Thoracic aorta (tissue), 2 donors: Measurements from ENCODE around the gene ZFYVE28. TPM values are rescaled to one million over a fixed set of nuclear protein-coding genes. Genes with fewer than 3 reads are reported as not detected.

Source experiments
- ATAC-seq: fragments of 150-250 bp; one replicate; pipeline ENCODE4 v1.8.0; 2017; ENCODE audit warnings: low read depth; ENCODE audit not compliant: insufficient number of reproducible peaks, low FRiP score
- DNase-seq: peaks from one replicate; pipeline ENCODE4 v3.0.0-alpha.2; 2020; ENCODE audit warnings: low spot score
- H3K27ac ChIP-seq, 2 donors: fragments of 200-600 bp; sonication (generic); 1 replicate in 1 of 2; 2 replicates in 1 of 2; pipeline ENCODE4 v1.5.1; 2016; ENCODE audit warnings: mild to moderate bottlenecking in 2 of 2, moderate library complexity in 2 of 2
- H3K27me3 ChIP-seq: fragments of 200-600 bp; sonication (generic); replicated peaks from 2 replicates; pipeline ENCODE4 v1.6.0; 2016; ENCODE audit warnings: mild to moderate bottlenecking; ENCODE audit not compliant: insufficient read depth
- H3K36me3 ChIP-seq: fragments of 200-600 bp; sonication (generic); one replicate; pipeline ENCODE4 v1.5.1; 2016
- H3K4me1 ChIP-seq, 2 donors: fragments of 200-600 bp; sonication (generic); 1 replicate in 1 of 2; 2 replicates in 1 of 2; pipeline versions ENCODE4 v1.5.1 to v1.6.0; 2016; ENCODE audit warnings: low read depth in 2 of 2, mild to moderate bottlenecking in 1 of 2; ENCODE audit not compliant: control insufficient read depth in 1 of 2
- H3K4me3 ChIP-seq: fragments of 200-600 bp; sonication (generic); 2 replicates; pipeline ENCODE4 v1.5.1; 2016; ENCODE audit warnings: mild to moderate bottlenecking
- H3K9me3 ChIP-seq: fragments of 200-600 bp; sonication (generic); 2 replicates; pipeline ENCODE4 v1.5.1; 2016
- total RNA-seq, 2 donors: library from RNA; depleted of rRNA; stranded (reverse); fragments of >200 nt; gene quantifications; one replicate each; pipeline versions ENCODE4 v1.1.0 to v1.2.3, GENCODE V29; 2016
- TF ChIP-seq, protein P1 (sequence below): fragments of 200-600 bp; sonication (generic); IDR thresholded peaks from one replicate; pipeline ENCODE4 v1.5.1; 2019; ENCODE audit warnings: antibody characterized with exemption

ZFYVE28 gene
- total RNA-seq, 2 donors from 2014 or later: 11.5 to 20.2 TPM

DNA sequence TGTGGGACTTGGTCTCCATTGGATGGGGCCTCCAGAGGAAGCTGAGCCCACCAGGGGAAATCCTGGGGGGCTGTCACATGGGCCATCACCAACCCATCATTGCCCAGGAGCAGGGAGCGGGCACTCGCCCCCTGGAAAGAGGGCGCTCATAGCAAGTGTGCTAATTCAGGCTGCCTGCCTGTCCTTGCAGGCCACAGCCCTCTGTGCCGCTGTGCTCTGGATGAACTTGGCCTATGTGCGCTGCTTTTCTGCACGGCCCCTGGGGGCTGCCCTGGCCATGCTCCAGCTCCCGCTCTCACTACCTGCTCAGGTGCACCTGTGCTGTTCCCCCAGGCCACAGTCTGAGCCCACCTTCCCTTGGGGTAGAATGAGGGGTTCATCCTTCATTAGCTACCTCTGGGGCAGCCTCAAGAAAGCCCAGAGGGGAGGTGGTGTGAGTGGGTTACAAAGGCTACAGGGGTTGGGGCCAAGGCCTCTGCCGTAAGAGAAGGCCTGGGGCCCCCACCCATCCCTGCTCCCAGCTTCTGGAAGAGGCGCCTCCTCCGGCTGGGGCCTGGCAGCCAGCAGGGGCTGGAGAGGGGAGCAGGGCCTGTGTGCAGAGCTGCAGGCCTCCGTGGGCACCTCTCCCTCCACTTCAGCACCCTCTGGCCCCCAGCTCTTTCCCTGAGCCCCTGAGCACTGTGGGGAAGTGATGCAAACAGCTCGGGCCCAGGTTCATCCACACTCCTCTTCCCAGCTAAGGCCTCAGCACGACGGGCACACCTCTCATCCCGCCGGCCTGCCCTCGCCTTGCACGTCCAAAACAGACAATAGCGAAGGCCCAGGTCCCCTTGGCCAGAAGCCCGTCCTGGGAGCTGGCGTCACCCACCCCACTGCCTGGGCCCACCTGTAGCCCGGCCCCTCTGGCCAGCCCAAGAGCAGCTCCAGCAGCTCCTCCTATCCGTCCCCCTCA is 9.2 kb upstream of the ZFYVE28 start:
- Histone ChIP-seq H3K27me3 (no peaks in the 10 kb centered on the region), H3K4me3 (no peak overlapping the region), H3K36me3 (no peaks in the 10 kb centered on the region), H3K27ac (no peak overlapping the region), H3K9me3 (no peaks in the 10 kb centered on the region), H3K4me1 (no peaks in the 10 kb centered on the region)
- DNase-seq (no peak), ATAC-seq (no peak)
- TF ChIP-seq, protein P1, sequence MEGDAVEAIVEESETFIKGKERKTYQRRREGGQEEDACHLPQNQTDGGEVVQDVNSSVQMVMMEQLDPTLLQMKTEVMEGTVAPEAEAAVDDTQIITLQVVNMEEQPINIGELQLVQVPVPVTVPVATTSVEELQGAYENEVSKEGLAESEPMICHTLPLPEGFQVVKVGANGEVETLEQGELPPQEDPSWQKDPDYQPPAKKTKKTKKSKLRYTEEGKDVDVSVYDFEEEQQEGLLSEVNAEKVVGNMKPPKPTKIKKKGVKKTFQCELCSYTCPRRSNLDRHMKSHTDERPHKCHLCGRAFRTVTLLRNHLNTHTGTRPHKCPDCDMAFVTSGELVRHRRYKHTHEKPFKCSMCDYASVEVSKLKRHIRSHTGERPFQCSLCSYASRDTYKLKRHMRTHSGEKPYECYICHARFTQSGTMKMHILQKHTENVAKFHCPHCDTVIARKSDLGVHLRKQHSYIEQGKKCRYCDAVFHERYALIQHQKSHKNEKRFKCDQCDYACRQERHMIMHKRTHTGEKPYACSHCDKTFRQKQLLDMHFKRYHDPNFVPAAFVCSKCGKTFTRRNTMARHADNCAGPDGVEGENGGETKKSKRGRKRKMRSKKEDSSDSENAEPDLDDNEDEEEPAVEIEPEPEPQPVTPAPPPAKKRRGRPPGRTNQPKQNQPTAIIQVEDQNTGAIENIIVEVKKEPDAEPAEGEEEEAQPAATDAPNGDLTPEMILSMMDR: no peak

DNA sequence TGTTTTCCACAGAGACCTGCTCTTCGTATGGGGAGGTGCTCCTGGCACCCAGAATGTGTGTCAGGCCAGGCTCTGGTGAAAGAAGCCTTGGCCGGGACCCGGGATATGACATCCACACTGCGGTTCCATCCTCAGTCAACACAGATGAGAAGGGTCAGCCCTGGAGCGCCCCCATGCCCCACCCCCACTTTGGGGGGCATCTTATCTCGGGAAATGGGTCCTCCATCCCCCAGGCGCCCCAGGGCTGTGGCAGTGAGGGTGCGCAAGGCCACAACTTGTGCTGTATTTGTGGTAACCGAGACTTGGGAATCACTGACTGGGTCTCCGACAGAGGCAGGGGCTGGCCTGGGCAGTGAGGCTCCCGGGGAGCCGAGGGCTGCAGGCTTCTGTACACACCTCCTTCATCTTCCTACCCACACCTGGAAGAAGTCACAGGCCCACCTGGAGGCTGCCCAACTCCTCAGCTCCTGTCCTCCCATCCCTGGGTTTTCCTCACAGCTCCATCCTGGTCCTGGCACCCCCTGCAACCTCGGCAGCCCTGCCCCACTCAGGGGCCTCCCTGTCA is 8.3 kb upstream of the ZFYVE28 start:
- DNase-seq: no peak
- Histone ChIP-seq H3K36me3 (no peaks in the 10 kb centered on the region), H3K4me3 (no peak overlapping the region), H3K4me1 (no peaks in the 10 kb centered on the region), H3K9me3 (no peaks in the 10 kb centered on the region), H3K27me3 (no peaks in the 10 kb centered on the region), H3K27ac (no peak overlapping the region)
- TF ChIP-seq, protein P1: no peak
- no peak for ATAC-seq

DNA sequence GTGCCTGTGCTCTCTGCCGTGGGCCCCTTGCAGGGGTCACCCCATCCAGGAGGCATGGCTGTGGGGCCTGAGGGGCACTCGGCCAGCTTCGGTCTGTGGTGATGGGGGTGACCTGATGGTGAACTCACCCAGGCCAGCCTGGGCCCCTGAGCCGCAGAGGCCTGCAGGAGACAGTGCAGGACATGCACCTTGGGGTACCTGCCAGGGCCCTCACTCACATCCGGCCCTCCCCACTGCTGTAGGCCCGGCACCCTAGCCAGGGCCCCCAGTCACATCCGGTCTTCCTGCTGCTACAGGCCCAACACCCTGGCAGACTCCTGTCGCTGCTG is 7.6 kb upstream of the ZFYVE28 start:
- H3K9me3 ChIP-seq: no peaks in the 10 kb centered on the region
- DNase-seq (no peak), ATAC-seq (no peak)
- H3K27me3 ChIP-seq: no peaks in the 10 kb centered on the region
- no peaks in the 10 kb centered on the region for H3K4me1 ChIP-seq
- no peak overlapping the region for H3K27ac ChIP-seq
- TF ChIP-seq, protein P1: no peak
- no peak overlapping the region for H3K4me3 ChIP-seq
- H3K36me3 ChIP-seq: no peaks in the 10 kb centered on the region

DNA sequence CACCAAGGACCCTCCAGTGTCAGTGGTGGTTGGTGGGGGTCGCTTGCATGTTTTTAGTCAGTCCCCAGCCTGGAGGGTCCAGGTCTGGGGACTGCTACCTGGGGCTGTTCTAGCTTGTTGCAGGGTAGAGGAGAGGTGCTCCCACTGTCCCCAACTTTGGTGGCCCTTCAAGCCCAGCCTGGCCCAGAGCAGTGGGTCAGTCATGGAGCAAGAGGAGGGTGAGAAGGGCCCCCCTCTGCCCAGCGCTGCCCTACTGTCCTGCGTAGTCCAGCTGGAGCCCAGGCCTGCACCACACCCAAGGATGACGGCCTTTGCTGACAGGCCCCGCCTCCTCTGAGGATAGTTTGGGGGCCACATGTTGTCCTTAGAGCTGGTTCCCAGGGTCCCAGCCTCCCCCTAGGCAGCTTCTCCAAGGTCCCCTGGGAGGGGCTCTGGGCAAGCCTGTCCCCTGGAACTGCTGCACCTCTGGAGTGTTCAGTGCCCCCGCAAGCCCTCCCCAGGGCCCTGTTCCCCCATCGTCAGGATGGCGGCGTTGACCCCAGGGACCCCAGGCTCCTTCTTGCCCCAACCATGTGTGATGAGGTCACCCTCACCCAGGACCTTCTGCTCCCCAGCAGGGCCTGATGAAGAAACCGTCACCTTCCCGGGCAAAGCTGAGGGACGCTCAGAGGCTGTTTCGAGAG is 7.1 kb upstream of the ZFYVE28 start:
- DNase-seq (no peak), ATAC-seq (no peak)
- Histone ChIP-seq H3K4me3 (no peak overlapping the region), H3K27me3 (no peaks in the 10 kb centered on the region), H3K36me3 (no peaks in the 10 kb centered on the region), H3K27ac (no peak overlapping the region), H3K9me3 (no peaks in the 10 kb centered on the region), H3K4me1 (no peaks in the 10 kb centered on the region)
- TF ChIP-seq, protein P1: no peak

DNA sequence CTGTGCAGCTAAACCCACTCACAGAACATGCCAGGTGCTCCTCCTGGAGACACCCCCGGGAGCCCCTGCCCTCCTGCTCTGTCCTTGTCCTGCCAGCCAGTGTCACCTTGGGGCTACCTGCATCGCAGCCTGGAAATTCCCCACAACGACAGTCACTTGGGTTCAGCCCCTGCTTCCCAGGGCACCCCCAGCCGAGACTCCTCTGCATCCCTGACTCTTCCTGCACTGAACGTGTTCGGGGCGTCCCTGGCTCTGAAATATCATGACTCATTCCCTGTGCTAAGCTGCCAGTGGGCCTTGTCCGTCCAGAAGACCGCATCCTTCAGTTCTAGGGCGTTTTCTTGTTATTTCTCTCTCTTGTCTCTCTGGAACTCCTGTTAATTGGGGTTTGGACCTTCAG is 6.1 kb upstream of the ZFYVE28 start:
- Histone ChIP-seq H3K27me3 (no peaks in the 10 kb centered on the region), H3K9me3 (no peaks in the 10 kb centered on the region), H3K4me1 (peaks cover 0 to 2% of the 10 kb centered on the region in 2 donors), H3K4me3 (no peak overlapping the region), H3K36me3 (no peaks in the 10 kb centered on the region), H3K27ac (no peak overlapping the region)
- no peak for ATAC-seq
- TF ChIP-seq, protein P1: no peak
- no peak for DNase-seq
